SKM-1 treated with dmso at 0.1 percent for 144 hours (cell line): ENCODE data around the gene ATP10B.

Experiments used
- DNase-seq: peaks from one replicate; lab custom pipeline; 2025; ENCODE audit not compliant: unreplicated experiment; lab: John Stamatoyannopoulos, UW

The ATP10B gene

GRCh38 chr5:160521392-160521663, 330.7 kb downstream of the ATP10B start:
- no peak for DNase-seq

- no peak for DNase-seq
Measured at GRCh38 chr5:160520609-160521391, 331.2 kb downstream of the ATP10B start.

- no peak for DNase-seq
Measured at GRCh38 chr5:160516696-160517530, 335.1 kb downstream of the ATP10B start.

GRCh38 chr5:160514866-160515265, 337.1 kb downstream of the ATP10B start:
- DNase-seq: no peak

GRCh38 chr5:160514191-160514590, 337.8 kb downstream of the ATP10B start:
- no peak for DNase-seq

GRCh38 chr5:160513485-160513884, 338.5 kb downstream of the ATP10B start:
- DNase-seq: no peak
